Activated CD8-positive, alpha-beta memory T cell treated with anti-CD3 and anti-CD28 coated beads, Interleukin-2, amount 10 ng/mL, durations not matched to agents 7 days and 5 days (primary cell): ENCODE results near the gene ATP13A5. TPM values are rescaled to one million over a fixed set of nuclear protein-coding genes. Genes with fewer than 3 reads are reported as not detected.
A peak's percentile ranks its signal among the peaks of the same experiment; 100 is the strongest.

Experiments used
- ATAC-seq: fragments of 150-1000 bp; cut with Tn5 transposase; one replicate; pipeline ENCODE4 v1.10.0; 2021; ENCODE audit warnings: moderate library complexity
- CTCF ChIA-PET: fragments of 350-600 bp; sonication (Branson Sonifier 250); formaldehyde crosslinking; loops from one replicate; lab custom pipeline; 2021; ENCODE audit warnings: antibody characterized with exemption; lab: Charles Lee
- DNase-seq: peaks from one replicate; pipeline ENCODE4 v3.0.0-alpha.2; 2020
- H3K27ac Mint-ChIP-seq: one replicate; pipeline ENCODE4 v1.8.0; 2021; ENCODE audit warnings: mild to moderate bottlenecking, mixed read lengths
- H3K27me3 Mint-ChIP-seq: one replicate; pipeline ENCODE4 v1.8.0; 2021; ENCODE audit warnings: mixed read lengths
- H3K36me3 Mint-ChIP-seq: one replicate; pipeline ENCODE4 v1.8.0; 2021; ENCODE audit warnings: mild to moderate bottlenecking, mixed read lengths
- H3K4me1 Mint-ChIP-seq: one replicate; pipeline ENCODE4 v1.8.0; 2021; ENCODE audit warnings: mixed read lengths
- H3K4me3 Mint-ChIP-seq: one replicate; pipeline ENCODE4 v1.8.0; 2021; ENCODE audit warnings: mild to moderate bottlenecking, moderate library complexity, mixed read lengths
- H3K9me3 Mint-ChIP-seq: one replicate; pipeline ENCODE4 v1.8.0; 2022; ENCODE audit warnings: low read depth, mixed read lengths
- total RNA-seq, 2 experiments: library from RNA; stranded (reverse); gene quantifications; one replicate each; pipeline ENCODE4 v1.2.3, GENCODE V29; 2021

The ATP13A5 gene
- total RNA-seq, 2 experiments from 2014 or later, result not detected

DNA sequence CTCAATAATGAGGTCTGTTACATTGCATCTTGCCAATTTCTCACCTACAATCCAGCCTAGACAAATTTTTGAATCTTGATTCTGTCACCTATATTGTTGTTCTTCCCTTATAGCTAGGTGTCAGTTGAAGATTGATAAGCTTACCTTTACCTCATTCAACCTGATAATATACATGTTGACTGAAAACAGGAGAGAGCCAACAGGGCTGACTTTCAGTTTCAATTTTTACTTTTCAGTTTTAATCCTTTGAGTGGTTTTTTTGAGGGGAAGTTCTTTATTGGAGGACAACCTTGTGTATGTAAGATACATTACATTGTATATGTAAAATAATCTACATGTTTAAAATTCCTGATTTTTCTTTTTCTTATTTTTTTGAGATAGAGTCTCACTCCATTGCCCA, 5.8 kb downstream of the ATP13A5 start:
- CTCF ChIA-PET, result no interaction called here
- H3K9me3 Mint-ChIP-seq, result no peaks in the 10 kb centered on the region
- no peak overlapping the region for H3K27ac Mint-ChIP-seq
- H3K4me1 Mint-ChIP-seq, result peaks cover 17% of the 10 kb centered on the region
- no peaks in the 10 kb centered on the region for H3K36me3 Mint-ChIP-seq
- peak overlapping the region; percentile 0 for H3K4me3 Mint-ChIP-seq
- peak; percentile 36 for ATAC-seq
- peaks cover 22% of the 10 kb centered on the region for H3K27me3 Mint-ChIP-seq
- no peak for DNase-seq

DNA sequence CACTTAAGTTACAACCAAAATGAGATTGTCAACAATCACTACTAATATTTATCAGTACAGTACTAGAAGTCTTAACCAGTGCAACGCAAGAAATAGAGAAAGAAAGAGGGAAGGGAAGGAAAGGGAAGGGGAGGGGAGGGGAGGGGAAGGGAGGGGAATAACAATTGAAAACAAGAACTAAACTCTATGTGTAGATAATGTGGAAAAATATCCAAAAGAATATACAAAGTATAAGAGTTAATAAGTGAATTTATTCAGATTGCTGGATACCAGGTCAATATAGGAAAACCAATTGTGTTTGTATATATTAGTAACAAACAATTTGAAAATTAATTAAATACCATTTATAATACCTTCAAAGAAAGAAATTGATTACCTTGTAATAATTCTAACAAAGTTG, 10.7 kb downstream of the ATP13A5 start:
- H3K27ac Mint-ChIP-seq, result no peak overlapping the region
- no peak for DNase-seq
- H3K9me3 Mint-ChIP-seq, result no peaks in the 10 kb centered on the region
- H3K4me1 Mint-ChIP-seq, result peaks cover 6% of the 10 kb centered on the region
- peaks cover 19% of the 10 kb centered on the region for H3K27me3 Mint-ChIP-seq
- no peak for ATAC-seq
- H3K36me3 Mint-ChIP-seq, result no peaks in the 10 kb centered on the region
- H3K4me3 Mint-ChIP-seq, result no peak overlapping the region
- CTCF ChIA-PET, result no interaction called here

DNA sequence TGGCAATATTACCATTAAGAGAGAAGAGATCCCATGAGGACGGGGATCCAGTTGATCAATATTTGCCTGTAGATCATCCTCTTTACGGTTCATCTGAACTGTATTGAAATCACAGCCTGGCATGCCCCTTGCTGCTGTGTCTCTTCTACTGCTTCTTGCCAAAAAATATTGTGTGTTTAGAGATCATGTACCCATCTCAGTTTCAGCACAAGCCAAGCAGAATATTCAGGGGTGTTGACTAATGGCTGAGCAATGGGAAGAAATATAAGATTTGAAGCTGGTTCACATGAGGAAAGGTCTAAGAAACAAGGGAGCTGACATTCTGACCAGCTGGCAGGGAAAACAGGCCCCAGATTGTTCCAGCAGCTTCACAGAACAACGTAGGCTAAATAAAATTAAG, 21.3 kb downstream of the ATP13A5 start:
- Mint-ChIP-seq H3K4me1 (no peaks in the 10 kb centered on the region), H3K9me3 (no peaks in the 10 kb centered on the region), H3K4me3 (no peak overlapping the region), H3K36me3 (no peaks in the 10 kb centered on the region), H3K27me3 (peaks cover 14% of the 10 kb centered on the region), H3K27ac (no peak overlapping the region)
- DNase-seq (no peak), ATAC-seq (no peak)
- CTCF ChIA-PET, result no interaction called here

DNA sequence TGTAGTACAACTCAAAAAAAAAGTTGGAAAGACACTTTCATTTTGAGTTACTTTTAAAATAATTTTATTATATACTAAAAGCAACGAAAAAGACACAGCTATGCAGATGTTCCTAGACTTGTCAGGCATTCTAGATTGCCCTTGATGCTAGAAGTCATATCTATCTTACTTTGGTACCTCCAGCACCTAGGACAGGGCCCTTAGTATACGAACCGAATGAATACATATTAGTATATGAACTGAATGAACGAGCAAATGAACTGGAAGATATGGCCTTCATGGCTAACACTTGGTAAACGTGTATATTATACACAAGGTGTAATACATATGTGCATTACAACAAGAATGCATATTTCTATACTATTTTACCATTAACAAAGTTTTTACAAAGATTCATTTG, 24.1 kb downstream of the ATP13A5 start:
- no peaks in the 10 kb centered on the region for H3K4me1 Mint-ChIP-seq
- H3K27me3 Mint-ChIP-seq, result peaks cover 6% of the 10 kb centered on the region
- ATAC-seq (no peak), DNase-seq (no peak)
- no peak overlapping the region for H3K4me3 Mint-ChIP-seq
- H3K36me3 Mint-ChIP-seq, result no peaks in the 10 kb centered on the region
- no peaks in the 10 kb centered on the region for H3K9me3 Mint-ChIP-seq
- CTCF ChIA-PET, result no interaction called here
- no peak overlapping the region for H3K27ac Mint-ChIP-seq

DNA sequence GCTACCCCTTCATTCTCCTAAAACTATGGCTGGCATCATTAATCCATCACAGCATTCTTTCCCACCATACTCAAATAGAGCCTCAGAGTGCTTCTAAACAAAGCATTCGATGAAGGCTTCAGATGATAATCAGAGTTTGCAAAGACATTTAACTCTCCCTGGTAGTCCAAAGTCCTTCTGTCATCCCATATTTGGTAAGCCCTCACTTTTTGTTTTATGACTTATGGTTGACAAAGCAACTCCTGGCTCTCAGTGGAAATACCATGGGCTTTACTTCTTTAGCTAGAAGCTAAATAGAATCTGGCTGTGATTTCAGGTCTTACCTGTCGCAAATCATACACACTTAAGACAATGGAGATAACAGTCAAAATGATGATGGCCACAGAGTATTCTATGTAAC, 27.8 kb downstream of the ATP13A5 start:
- Mint-ChIP-seq H3K4me1 (no peaks in the 10 kb centered on the region), H3K4me3 (no peak overlapping the region), H3K27ac (no peak overlapping the region), H3K36me3 (no peaks in the 10 kb centered on the region), H3K9me3 (no peaks in the 10 kb centered on the region), H3K27me3 (peaks cover 5% of the 10 kb centered on the region)
- CTCF ChIA-PET, result no interaction called here
- ATAC-seq (no peak), DNase-seq (no peak)

DNA sequence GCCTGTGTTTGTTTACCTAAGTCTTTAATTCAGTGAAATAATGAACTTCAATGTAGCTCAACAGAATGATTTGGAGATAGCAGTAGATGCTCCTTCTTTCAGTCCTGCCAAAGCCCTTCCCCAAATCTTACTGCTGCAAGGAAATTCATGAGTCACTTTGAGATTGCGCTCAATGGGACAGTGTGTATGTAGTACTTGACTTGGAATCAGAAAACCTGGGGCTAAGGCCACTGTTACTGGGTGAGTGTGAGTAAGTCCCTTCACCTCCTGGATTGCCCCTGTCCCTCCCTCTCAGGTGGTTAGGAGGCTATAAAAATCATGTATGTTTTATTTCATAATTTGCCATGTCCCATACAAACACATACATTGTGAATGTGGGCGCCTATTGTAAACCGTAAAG, 29.9 kb downstream of the ATP13A5 start:
- CTCF ChIA-PET, result no interaction called here

DNA sequence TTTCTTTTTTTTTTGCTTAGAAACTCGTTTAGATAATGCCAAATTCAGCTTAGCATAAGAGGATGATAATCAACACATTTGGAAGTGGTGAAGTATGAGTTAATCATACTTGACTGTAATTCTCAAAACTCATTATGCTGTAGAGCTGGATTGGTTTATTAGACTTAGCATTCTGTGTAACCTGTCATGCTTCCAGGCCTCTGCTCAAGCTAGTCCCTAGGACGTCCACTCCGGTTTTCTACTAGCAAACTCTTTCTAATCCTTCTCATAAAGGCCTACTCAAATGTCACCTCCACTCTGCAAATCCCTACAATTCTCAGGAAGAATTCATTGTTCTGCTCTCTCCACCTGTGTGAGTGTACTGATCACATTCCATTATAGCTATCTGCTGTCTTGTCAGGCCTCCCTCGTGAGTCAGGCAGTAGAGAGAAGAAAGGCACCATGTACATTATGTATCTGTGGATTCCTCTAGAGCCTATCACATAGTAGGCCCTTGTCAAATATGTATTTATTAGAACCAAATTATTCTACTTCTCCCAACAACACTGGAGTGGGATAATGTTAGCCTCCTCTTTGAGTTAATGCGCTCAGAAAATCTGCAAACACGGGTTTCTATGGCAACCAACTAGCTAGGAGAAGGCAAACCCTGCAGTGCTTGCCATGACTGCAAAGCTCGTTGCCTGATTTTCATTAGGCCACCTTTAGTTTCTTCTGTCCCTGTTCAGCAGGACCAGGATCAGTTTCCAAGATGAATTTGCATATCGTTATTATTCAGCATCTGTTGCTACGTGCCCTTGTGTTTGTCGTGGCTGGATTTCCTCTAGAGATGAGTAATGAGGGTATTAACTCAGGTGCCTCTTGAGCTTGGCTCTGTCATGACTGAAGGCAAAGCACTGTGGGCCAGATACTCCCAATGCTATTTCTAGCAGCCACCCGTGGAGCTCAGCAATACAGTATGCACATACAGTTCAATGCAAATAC, 30.7 kb downstream of the ATP13A5 start:
- CTCF ChIA-PET, result no interaction called here
- DNase-seq, result no peak
- no peaks in the 10 kb centered on the region for H3K4me1 Mint-ChIP-seq
- no peaks in the 10 kb centered on the region for H3K36me3 Mint-ChIP-seq
- H3K9me3 Mint-ChIP-seq, result no peaks in the 10 kb centered on the region
- peaks cover 3% of the 10 kb centered on the region for H3K27me3 Mint-ChIP-seq
- ATAC-seq, result no peak
- H3K4me3 Mint-ChIP-seq, result no peak overlapping the region
- H3K27ac Mint-ChIP-seq, result no peak overlapping the region

More for the DNA sequence above, 29.9 kb downstream of the ATP13A5 start:
- no peak for ATAC-seq
- Mint-ChIP-seq H3K4me1 (no peaks in the 10 kb centered on the region), H3K36me3 (no peaks in the 10 kb centered on the region), H3K4me3 (no peak overlapping the region), H3K9me3 (no peaks in the 10 kb centered on the region), H3K27ac (no peak overlapping the region), H3K27me3 (peaks cover 5% of the 10 kb centered on the region)
- no peak for DNase-seq

DNA sequence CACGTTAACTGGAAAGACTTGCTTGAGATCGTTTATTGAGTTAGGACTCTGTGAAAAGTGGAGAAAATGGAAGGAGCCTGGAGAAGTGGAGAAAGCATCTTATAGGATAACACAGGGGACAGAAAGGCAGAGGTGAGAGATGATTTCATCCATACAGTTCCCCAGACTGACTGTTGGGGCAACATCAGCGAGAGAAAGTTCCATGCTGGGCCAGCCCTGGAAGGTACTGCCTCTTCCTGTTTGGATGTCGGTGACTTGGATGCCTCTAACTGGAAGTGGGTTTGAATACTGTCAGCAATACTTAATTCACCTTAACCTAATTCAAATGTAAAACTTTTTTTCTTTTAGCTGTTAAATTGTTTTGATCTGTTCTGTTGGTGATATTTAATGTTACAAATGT, 32.3 kb downstream of the ATP13A5 start:
- no peaks in the 10 kb centered on the region for H3K36me3 Mint-ChIP-seq
- H3K27me3 Mint-ChIP-seq, result peaks cover 2% of the 10 kb centered on the region
- CTCF ChIA-PET, result no interaction called here
- no peak overlapping the region for H3K4me3 Mint-ChIP-seq
- ATAC-seq (no peak), DNase-seq (no peak)
- no peak overlapping the region for H3K27ac Mint-ChIP-seq
- H3K4me1 Mint-ChIP-seq, result no peaks in the 10 kb centered on the region
- H3K9me3 Mint-ChIP-seq, result no peaks in the 10 kb centered on the region

DNA sequence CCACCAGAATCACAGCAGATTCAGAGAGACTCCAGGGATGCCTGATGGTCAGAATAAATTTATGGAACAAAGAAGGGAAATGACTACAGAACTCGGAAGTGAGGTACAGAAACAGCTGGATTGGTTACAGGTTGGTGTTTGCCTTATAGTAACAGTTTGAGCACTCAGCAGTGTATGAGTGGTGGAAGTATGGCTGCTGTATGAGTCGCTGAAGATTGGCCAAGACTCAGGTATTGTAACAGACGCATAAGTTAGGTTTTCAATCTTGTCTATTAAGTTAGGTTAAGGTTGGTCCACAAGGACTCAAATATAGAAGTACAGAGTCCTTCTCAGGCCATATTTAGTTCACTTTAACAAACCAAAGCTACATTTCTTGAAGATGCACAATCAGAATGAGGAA, 33.1 kb downstream of the ATP13A5 start:
- CTCF ChIA-PET, result no interaction called here
- ATAC-seq, result no peak
- Mint-ChIP-seq H3K4me1 (no peaks in the 10 kb centered on the region), H3K27me3 (peaks cover 2% of the 10 kb centered on the region), H3K36me3 (no peaks in the 10 kb centered on the region), H3K9me3 (no peaks in the 10 kb centered on the region), H3K27ac (no peak overlapping the region), H3K4me3 (no peak overlapping the region)
- no peak for DNase-seq

DNA sequence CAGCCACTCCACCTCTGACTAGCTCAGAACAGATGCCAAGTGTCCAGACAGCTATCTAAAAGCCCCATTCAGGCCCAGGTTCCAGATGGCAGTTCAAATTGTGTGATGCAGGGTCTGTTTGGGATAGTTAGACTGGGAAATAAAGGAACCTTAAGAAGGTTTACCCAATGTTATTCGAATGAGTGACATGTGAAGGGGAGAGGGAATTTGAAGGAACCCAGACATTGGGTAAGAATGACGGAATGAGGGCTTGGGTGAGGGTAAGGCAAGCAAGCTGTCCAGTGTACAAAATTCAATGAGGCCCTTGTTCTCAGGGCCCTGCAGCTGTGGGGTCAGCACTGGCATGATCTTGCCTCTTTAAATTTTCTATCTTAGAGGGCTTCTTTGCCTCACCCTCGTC, 34.1 kb downstream of the ATP13A5 start:
- CTCF ChIA-PET, result no interaction called here

DNA sequence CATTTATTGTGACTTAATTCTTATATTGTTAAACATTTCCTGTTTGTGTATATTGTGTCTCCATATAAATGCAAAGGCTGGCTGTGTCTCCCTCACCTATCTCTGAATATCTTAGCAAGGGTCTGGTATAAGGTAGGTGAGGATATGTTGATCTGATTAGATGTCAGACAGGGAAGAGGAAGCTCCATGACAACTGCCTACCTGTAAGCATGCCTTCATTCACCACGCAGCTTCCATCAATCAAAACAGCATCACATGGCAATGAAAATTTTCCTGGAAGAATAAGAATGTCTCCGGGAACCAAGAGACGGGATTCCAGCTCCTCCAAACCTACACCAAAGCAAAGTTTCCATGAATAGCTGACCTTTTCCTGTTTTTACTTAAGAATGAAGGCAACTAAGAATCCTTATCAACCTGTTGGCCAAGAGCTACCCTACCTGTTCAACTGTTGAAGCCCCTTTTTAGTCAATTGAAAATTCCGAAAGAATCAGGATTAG, 34.8 kb downstream of the ATP13A5 start:
- ATAC-seq (no peak), DNase-seq (no peak)
- Mint-ChIP-seq H3K9me3 (no peaks in the 10 kb centered on the region), H3K27me3 (no peaks in the 10 kb centered on the region), H3K4me3 (no peak overlapping the region), H3K4me1 (no peaks in the 10 kb centered on the region), H3K36me3 (no peaks in the 10 kb centered on the region), H3K27ac (no peak overlapping the region)
- CTCF ChIA-PET, result no interaction called here

More for the DNA sequence above, 34.1 kb downstream of the ATP13A5 start:
- H3K36me3 Mint-ChIP-seq, result no peaks in the 10 kb centered on the region
- H3K27ac Mint-ChIP-seq, result no peak overlapping the region
- no peaks in the 10 kb centered on the region for H3K9me3 Mint-ChIP-seq
- no peaks in the 10 kb centered on the region for H3K4me1 Mint-ChIP-seq
- ATAC-seq (no peak), DNase-seq (no peak)
- no peak overlapping the region for H3K4me3 Mint-ChIP-seq
- H3K27me3 Mint-ChIP-seq, result peaks cover 2% of the 10 kb centered on the region

DNA sequence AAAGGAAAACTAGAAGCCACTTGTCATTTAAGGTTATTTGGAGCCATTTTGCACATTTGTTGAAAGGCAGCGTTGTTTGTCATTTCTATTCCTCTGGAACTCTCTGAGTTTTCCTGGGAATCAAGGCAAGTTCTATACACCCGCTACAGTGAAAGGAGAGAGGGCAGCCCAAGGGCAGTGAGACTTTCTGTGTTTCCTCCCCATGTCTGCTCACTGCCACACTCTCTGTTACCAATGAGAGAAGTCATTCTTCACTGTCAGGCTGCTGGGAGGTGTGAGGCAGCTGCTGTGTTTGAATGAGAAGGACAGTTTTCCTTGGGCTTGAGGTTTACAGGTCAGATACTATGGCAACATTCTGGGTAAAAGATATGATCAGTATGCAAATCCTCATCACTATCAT, 36.0 kb downstream of the ATP13A5 start:
- no peaks in the 10 kb centered on the region for H3K4me1 Mint-ChIP-seq
- no peaks in the 10 kb centered on the region for H3K9me3 Mint-ChIP-seq
- ATAC-seq (no peak), DNase-seq (no peak)
- no peaks in the 10 kb centered on the region for H3K27me3 Mint-ChIP-seq
- H3K4me3 Mint-ChIP-seq, result no peak overlapping the region
- no peaks in the 10 kb centered on the region for H3K36me3 Mint-ChIP-seq
- CTCF ChIA-PET, result no interaction called here
- no peak overlapping the region for H3K27ac Mint-ChIP-seq

DNA sequence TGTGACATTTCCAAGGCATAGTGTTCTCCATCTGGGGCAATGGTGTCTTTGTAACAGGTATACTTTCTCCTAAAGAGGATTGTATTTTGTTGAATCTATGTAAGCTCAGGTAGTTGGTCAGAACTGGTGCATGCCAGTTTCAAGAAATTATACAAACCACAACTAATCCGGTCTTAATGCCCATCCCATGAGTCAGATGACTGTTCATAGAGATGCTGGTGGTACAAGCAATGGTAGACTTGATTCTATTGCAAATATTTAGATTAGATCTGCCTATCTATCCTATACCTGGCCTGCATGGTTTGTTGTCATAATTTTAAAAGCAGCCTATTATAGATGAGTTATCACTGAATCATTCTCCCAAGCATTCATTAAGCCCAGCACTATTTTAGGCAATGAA, 43.5 kb downstream of the ATP13A5 start:
- Mint-ChIP-seq H3K4me3 (no peak overlapping the region), H3K9me3 (no peaks in the 10 kb centered on the region), H3K36me3 (no peaks in the 10 kb centered on the region), H3K4me1 (no peaks in the 10 kb centered on the region), H3K27me3 (no peaks in the 10 kb centered on the region), H3K27ac (no peak overlapping the region)
- DNase-seq (no peak), ATAC-seq (no peak)
- CTCF ChIA-PET, result no interaction called here

DNA sequence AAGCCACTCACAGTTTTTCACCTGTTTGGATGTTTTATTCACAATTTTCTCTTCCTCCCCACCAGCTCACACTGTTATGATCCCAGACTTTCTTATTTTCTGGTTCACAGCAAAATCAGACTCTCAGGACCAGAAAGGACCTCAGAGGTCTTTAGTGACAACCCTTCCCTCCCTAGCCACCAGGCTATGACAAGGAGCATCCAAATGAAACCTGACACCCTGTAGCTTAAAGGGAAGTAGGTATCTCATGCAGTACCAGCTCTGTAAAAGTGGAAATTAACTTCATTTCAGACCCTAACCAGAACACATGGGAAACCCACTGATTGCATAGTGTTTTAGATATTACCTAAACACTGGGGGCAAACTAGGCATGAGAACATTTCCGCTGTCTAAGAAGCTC, 45.3 kb downstream of the ATP13A5 start:
- Mint-ChIP-seq H3K27me3 (no peaks in the 10 kb centered on the region), H3K9me3 (no peaks in the 10 kb centered on the region), H3K4me1 (no peaks in the 10 kb centered on the region), H3K36me3 (no peaks in the 10 kb centered on the region), H3K4me3 (no peak overlapping the region), H3K27ac (no peak overlapping the region)
- DNase-seq, result no peak
- no peak for ATAC-seq
- CTCF ChIA-PET, result no interaction called here
